NCI-H82 (cell line): ENCODE results near the gene C20orf173.

Experiments used
- DNase-seq: peaks from one replicate; lab custom pipeline; 2025; lab: John Stamatoyannopoulos, UW

C20orf173 gene

DNA sequence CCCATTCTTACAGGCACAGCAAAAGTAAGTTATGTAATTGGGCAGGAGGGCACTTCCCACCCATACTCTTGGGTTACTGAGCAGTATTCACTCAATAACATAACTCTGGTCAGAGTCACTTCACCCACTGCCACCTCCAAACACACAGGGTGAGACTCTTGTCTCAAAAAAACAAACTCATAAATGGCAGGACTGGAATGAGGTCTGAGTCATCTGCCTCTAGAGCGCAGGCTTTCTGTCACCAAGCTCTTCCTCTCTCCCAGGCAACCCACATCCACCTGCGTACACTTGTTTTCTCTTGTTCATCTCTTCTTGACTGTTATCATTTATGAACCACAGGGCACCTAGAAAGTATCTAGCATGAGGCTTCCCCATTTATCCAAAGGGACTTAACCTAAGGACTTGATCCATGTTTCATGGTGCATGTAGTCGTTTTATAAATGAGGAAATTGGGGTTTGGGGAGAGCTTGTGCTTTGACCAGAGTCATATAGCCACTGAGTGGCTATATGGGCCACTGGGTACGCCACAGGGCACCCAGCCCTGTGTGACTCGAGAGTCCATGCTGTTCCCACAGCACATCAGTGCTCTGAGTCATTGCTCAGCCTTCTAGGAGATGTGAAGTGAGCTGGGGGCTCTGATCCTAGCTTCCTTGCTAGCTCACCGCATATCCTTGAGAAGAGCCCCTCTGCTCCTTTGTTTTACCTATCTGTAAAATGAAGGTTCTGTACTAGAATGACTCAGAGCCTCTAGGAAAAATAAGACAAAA is 22.4 kb downstream of the C20orf173 start:
- no peak for DNase-seq

GRCh38 chr20:35506179-35506578 is 23.3 kb downstream of the C20orf173 start:
- no peak for DNase-seq

DNA sequence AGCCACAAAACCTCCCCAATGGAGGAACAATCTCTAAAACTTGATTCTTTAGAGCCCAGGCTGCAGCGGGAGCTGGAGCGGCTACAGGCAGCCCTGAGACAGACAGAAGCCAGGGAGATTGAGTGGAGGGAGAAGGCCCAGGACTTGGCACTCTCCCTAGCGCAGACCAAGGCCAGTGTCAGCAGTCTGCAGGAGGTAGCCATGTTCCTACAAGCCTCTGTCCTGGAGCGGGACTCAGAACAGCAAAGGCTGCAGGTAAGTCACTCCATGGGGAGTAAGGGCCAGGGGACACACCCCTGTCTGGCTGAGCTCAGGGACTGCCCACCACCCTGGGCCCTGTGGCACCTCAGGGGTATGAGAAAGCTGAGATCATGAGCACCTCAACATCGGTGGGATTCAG is 24.7 kb downstream of the C20orf173 start:
- no peak for DNase-seq

DNA sequence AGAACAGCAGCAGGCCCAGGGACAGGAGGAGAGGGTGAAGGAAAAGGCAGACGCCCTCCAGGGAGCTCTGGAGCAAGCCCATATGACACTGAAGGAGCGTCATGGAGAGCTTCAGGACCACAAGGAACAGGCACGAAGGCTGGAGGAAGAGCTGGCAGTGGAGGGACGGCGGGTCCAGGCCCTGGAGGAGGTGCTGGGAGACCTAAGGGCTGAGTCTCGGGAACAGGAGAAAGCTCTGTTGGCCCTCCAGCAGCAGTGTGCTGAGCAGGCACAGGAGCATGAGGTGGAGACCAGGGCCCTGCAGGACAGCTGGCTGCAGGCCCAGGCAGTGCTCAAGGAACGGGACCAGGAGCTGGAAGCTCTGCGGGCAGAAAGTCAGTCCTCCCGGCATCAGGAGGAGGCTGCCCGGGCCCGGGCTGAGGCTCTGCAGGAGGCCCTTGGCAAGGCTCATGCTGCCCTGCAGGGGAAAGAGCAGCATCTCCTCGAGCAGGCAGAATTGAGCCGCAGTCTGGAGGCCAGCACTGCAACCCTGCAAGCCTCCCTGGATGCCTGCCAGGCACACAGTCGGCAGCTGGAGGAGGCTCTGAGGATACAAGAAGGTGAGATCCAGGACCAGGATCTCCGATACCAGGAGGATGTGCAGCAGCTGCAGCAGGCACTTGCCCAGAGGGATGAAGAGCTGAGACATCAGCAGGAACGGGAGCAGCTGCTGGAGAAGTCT is 25.5 kb downstream of the C20orf173 start:
- no peak for DNase-seq

DNA sequence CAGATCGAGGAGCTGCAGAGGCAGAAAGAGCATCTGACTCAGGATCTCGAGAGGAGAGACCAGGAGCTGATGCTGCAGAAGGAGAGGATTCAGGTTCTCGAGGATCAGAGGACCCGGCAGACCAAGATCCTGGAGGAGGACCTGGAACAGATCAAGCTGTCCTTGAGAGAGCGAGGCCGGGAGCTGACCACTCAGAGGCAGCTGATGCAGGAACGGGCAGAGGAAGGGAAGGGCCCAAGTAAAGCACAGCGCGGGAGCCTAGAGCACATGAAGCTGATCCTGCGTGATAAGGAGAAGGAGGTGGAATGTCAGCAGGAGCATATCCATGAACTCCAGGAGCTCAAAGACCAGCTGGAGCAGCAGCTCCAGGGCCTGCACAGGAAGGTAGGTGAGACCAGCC is 26.2 kb downstream of the C20orf173 start:
- no peak for DNase-seq

- no peak for DNase-seq
Measured at GRCh38 chr20:35502352-35502751, 27.1 kb downstream of the C20orf173 start.

- no peak for DNase-seq
Measured at GRCh38 chr20:35499271-35499670, 30.2 kb downstream of the C20orf173 start.

- no peak for DNase-seq
Measured at GRCh38 chr20:35497780-35498189, 31.7 kb downstream of the C20orf173 start.

DNA sequence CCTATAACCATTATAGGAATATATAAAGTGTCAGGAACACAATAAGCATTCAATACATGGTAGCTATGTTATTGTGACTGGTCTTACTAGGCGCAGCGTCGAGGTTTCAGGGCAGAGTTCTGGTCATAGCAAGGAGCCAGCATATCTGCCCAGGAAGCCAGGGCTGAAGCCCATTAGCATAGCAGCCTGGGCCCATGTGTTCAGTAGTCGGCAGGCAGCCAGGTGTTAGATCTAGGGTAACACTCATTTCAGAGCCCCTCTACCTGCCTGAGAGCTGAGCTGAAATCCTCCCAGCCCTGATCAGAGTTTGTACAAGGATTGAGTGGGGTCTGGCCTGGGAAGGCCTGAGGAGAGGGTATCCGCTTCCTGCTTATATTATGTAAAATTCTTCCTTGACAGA is 32.1 kb downstream of the C20orf173 start:
- DNase-seq = no peak

- DNase-seq = no peak
Measured at GRCh38 chr20:35496481-35496880, 33.0 kb downstream of the C20orf173 start.

DNA sequence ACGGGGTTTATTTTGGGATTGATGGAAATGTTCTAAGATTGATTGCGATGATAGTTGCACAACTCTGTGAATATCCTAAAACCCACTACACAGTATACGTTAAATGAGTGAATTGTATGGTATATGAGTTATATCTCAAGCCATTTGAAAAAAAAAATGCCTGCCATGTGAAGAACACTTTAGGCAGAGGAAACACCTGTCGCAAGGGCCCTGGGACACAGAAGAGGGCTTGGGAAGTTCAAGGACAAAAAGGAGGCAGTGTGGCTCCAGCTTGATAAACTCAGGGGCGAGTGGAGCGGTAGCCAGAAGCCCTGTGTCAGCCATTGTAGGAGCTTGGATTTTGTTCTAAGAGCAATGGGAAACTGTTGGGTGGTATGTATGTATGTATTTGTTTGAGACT is 37.1 kb downstream of the C20orf173 start:
- DNase-seq = no peak

GRCh38 chr20:35491823-35492222 is 37.6 kb downstream of the C20orf173 start:
- DNase-seq = no peak

DNA sequence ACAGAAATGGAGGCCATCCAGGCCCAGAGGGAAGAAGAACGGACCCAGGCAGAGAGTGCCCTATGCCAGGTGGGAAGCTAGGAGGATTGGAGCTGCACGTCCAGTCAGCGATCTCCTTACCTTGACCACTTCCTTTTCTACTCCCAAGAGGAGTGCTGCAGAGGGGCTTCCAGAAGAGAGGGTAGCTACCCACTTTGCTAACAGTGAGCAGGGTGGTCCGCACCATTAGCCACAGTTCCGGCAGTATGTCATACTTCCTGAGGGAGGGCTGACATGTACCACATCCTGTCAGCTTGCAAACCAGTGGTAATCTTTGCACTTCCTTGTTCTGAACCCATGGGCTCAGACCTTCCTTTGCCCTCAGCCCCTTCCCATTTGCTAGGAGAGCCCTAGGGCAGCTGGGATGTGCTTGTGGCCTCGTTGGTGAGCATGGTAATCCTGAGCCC is 38.7 kb downstream of the C20orf173 start:
- DNase-seq = no peak

- DNase-seq = no peak
Measured at GRCh38 chr20:35489717-35490116, 39.7 kb downstream of the C20orf173 start.

DNA sequence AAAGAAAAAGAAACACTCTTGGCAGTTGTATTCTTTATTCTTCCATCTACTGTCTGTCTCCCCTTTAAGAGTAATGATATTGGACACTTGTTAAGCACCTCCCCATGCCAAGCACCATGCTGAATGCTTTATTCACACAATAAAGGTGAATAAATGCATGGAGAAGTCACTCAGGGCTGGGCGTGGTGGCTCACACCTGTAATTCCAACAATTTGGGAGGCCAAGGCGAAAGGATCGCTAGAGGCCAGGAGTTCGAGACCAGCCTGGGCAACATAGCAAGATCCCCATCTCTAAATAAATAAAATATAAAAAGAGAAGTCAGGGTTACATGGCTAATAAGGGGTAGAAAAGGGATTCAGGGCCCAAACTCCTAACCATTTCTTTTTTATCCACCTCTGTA is 42.0 kb downstream of the C20orf173 start:
- DNase-seq = no peak

DNA sequence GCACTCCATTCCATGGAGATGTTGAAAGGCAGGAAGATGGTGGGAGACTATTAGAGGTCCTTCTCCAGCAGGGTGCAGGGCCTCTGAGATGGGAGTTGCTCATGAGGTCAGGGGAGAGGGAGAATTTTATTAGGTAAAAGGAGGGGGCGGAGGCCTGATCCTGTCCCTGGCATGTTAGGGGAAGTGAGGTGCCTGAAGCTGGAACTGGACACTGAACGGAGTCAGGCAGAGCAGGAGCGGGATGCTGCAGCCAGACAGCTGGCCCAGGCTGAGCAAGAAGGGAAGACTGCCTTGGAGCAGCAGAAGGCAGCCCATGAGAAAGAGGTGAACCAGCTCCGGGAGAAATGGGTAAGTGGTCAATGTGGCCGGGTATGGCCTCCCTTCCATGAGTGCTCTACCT is 49.7 kb downstream of the C20orf173 start:
- no peak for DNase-seq

DNA sequence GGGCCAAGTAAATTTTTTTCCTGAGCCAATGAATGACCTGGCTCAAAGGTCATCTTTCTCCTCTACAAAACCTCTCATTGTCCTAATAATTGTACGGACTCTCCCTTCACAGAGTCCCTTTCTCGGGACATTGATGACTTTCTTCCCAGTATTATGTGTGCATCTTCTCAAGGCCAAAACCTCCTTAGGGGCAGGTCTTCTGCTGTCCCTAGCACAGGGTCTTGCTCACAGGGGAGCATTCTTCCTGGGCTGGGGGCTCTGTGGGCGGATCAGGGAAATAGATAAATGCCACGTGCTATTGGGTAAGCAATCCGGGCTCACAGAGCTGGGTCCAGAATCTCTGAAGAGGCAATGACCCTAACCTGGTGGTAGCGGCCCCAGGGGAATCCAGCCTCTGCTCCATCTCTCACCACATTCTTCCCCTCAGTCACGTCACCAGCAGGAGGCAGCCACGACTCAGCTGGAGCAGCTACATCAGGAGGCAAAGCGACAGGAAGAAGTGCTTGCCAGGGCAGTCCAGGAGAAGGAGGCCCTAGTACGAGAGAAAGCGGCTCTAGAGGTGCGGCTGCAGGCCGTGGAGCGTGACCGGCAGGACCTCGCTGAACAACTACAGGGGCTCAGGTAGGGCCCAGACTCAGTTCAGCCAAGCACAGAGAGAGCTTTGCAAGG is 50.5 kb downstream of the C20orf173 start:
- DNase-seq = peak; percentile 8
